Retinal pigment epithelial cell (primary cell): ENCODE results near the gene RNPEPL1.

Experiments
- DNase-seq: peaks from one replicate; pipeline ENCODE4 v3.0.0-alpha.2; 2010; ENCODE audit warnings: low read depth
- H3K4me3 ChIP-seq: 2 replicates; pipeline ENCODE4 v1.5.1; 2011; ENCODE audit warnings: mild to moderate bottlenecking, low read length, control low read depth, moderate library complexity
- CTCF ChIP-seq: conservative IDR thresholded peaks from 2 replicates; pipeline ENCODE4 v1.5.1; 2011; ENCODE audit warnings: low read depth, low read length, control low read depth, inconsistent platforms

RNPEPL1 gene

GRCh38 chr2:240576436-240577205 lies 8.3 kb downstream of the RNPEPL1 start:
- no peak overlapping the region for H3K4me3 ChIP-seq
- no peak for TF ChIP-seq CTCF
- DNase-seq, result no peak

GRCh38 chr2:240577281-240578109 lies 9.2 kb downstream of the RNPEPL1 start:
- no peak for TF ChIP-seq CTCF
- no peak for DNase-seq
- no peak overlapping the region for H3K4me3 ChIP-seq

- no peak overlapping the region for H3K4me3 ChIP-seq
- DNase-seq, result no peak
- no peak for TF ChIP-seq CTCF
Measured at GRCh38 chr2:240578110-240578450, 9.8 kb downstream of the RNPEPL1 start.

GRCh38 chr2:240578488-240578887 lies 10.2 kb downstream of the RNPEPL1 start:
- no peak overlapping the region for H3K4me3 ChIP-seq
- no peak for TF ChIP-seq CTCF
- DNase-seq, result no peak

GRCh38 chr2:240579071-240579762 lies 10.9 kb downstream of the RNPEPL1 start:
- H3K4me3 ChIP-seq, result no peak overlapping the region
- TF ChIP-seq CTCF, result no peak
- DNase-seq, result no peak

GRCh38 chr2:240579771-240580614 lies 11.7 kb downstream of the RNPEPL1 start:
- TF ChIP-seq CTCF, result peak; percentile 28
- DNase-seq, result no peak
- no peak overlapping the region for H3K4me3 ChIP-seq
